ELF-1 (cell line): Measurements from ENCODE around the gene FLOT1.
A peak's percentile ranks its signal among the peaks of the same experiment; 100 is the strongest.
"Not testable (repeated sequence)": the region's sequence is repeated elsewhere in the genome, so short reads cannot be mapped to it uniquely, and the experiment has no call there.

ENCODE experiments used
- DNase-seq: peaks from one replicate; pipeline ENCODE4 v3.0.0-alpha.2; 2016; ENCODE audit warnings: low read depth, low spot score

Gene FLOT1

GRCh38 chr6:30747300-30747687 lies 4.8 kb upstream of the FLOT1 start:
- no peak for DNase-seq

- peak; percentile 95 for DNase-seq
Observed at GRCh38 chr6:30744054-30744805, 1.7 kb upstream of the FLOT1 start, which contains the start of gene IER3. Gene IER3, minus strand, starts transcription at chr6:30744547. Its CDS starts 29 bp downstream, at chr6:30744518.

GRCh38 chr6:30743099-30744053 lies 889 bp upstream of the FLOT1 start:
- no peak for DNase-seq

- no peak for DNase-seq
Observed at GRCh38 chr6:30741789-30742315, 635 bp downstream of the FLOT1 start.

- no peak for DNase-seq
Observed at GRCh38 chr6:30741063-30741779, 1.3 kb downstream of the FLOT1 start.

GRCh38 chr6:30740540-30740870 lies 2.0 kb downstream of the FLOT1 start:
- no peak for DNase-seq

GRCh38 chr6:30738532-30738931 lies 4.0 kb downstream of the FLOT1 start:
- no peak for DNase-seq

GRCh38 chr6:30735668-30736314 lies 6.7 kb downstream of the FLOT1 start:
- DNase-seq = no peak

GRCh38 chr6:30732237-30732943 lies 10.1 kb downstream of the FLOT1 start:
- DNase-seq = no peak

- DNase-seq = peak; percentile 92
Observed at GRCh38 chr6:30730601-30731435, 11.7 kb downstream of the FLOT1 start.

- DNase-seq = no peak
Observed at GRCh38 chr6:30727920-30728553, 14.4 kb downstream of the FLOT1 start.

- DNase-seq = no peak
Observed at GRCh38 chr6:30726506-30727413, 15.7 kb downstream of the FLOT1 start.

GRCh38 chr6:30725713-30726505 lies 16.6 kb downstream of the FLOT1 start:
- peak; percentile 66 for DNase-seq

- DNase-seq = no peak
Observed at GRCh38 chr6:30724906-30725667, 17.4 kb downstream of the FLOT1 start.

GRCh38 chr6:30723843-30724741 lies 18.4 kb downstream of the FLOT1 start:
- DNase-seq = not testable (repeated sequence)
